Measurements from ENCODE around the gene MSX2.

DNA sequence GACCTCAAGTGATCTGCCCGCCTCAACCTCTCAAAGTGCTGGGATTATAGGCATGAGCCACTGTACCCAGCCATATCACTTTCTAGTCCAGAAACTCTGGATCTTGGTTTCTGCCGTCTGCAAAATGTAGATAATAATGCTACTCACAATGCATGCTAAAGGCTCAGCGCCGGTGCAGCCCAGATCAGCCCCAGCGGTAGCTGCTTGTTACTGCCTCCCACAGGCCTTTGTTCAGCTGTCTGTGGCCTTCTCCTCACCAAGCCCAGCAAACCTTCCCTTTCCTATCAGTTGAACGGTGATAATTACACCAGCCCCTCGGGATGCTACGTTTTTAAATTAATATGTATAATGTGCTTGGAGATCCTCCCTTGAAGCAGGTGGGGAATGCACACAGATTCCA is 26.2 kb upstream of the MSX2 start:
- TF ChIP-seq CTCF (IDR thresholded peaks at IDR 0.05) (no peak), POLR2AphosphoS5 (IDR thresholded peaks at IDR 0.05; ENCODE audit: low read depth, low read length) (no peak), TCF7L2 (IDR thresholded peaks at IDR 0.05; ENCODE audit: low read depth, low read length) (no peak), SIN3A (IDR thresholded peaks at IDR 0.05; ENCODE audit: borderline replicate concordance, insufficient read depth, low read depth, low read length) (no peak)
